ENCODE results near the gene THNSL1.
A peak's percentile ranks its signal among the peaks of the same experiment; 100 is the strongest.
"Not testable (repeated sequence)": the region's sequence is repeated elsewhere in the genome, so short reads cannot be mapped to it uniquely, and the experiment has no call there.

THNSL1 gene

DNA sequence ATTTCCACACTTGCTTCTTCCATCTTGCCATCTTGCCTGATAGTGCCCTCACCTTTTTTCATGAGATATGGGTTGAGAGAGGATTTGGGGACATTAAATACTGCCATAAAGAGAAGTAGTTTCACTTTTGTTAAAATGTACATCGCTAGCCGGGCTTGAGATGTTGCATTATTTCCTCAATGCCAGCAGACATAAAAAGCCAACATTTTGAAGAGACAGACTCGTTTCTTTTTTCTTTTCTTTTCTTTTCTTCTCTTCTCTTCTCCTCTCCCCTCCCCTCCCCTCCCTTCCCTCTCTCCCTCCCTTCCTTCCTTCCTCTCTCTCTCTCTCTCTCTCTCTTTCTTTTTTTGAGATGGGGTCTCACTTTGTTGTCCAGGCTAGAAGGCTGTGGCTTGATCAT, 18.4 kb upstream of the THNSL1 start:
- DNase-seq: no peak

DNA sequence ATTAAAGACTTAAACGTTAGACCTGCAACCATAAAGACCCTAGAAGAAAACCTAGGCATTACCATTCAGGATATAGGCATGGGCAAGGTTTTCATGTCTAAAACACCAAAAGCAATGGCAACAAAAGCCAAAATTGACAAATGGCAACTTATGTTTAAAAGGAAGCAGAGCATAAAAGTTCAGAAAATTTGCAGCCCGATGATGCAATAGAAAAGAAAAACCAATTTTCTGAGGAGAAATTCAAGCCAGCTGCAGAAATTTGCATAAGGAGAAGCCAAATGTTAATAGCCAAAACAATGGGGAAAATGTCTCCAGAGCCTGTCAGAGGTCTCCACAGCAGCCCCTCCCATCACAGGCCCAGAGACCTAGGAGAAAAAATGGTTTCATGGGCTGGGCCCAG, 4.8 kb upstream of the THNSL1 start:
- not testable (repeated sequence) for DNase-seq

DNA sequence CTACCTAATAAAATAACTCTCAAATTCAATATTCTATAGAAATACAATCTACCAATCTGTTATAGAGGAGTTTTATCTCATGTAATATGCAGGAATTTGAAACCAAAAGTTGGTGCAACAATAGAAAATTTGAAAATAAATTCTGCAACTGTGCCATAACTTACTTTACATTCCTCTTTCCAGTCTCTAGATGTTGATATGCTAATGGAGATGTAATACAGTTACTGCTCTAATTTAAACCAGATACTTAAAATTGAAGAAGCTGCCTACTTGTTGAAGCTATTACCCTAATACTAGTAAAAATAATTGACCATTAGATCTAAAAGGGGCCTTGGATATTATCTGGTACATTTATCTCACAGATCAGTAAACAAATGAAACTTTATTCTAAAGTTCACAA, 1.8 kb upstream of the THNSL1 start:
- no peak for DNase-seq

DNA sequence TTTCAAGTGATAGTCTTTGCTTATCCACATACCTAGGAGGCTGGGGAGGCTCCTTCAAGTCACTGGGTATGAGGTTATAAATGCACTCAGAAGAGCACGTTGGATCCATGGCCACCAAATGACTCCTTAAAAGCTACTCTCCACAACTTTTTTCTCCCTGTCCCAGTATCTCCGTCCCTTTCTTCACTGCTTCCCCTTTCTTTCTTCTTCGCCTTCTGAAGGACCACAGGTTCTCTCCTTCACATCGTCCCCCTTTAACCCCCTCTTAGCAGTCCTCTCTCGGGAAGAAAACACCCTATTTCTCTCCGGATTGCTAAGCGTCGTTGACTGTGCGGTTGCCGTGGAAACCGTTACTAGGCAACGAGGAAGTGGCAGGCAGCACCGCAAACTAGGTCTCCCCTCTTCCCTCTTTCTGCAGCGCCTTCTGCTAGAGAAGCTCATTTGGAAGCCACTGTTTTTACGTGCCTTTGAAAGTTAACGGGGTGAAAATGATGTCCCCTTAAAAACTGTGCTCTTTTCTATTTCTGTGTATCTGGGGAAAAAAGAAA, 510 bp upstream of the THNSL1 start, which contains the start of gene ENKUR:
ENKUR (minus strand) TSS at position 331 of the 548 bp plus-strand sequence; CDS start at position 109, 222 bp downstream.
- peak; percentile 91 for DNase-seq

DNA sequence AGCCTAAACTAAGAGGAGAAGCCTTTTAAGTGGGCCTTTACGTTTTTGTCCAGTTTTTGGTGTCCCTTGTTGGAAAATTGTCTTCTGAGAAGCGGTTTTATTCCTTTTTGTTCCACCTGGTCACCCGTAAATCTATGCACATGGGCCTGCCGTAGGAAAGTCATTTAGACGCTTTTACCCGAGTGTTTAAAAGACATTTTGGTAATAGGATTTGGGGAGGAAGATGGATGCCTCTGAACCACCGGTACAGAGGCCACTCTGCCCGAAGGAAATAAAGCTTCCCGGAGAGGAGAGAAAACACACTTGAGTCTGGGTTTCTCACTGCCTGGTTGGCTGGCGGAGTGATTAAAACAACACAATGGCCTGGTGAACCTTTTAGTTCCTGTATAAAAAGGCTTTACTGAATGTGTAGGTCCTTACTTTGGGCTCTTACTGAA, 760 bp downstream of the THNSL1 start:
- no peak for DNase-seq

DNA sequence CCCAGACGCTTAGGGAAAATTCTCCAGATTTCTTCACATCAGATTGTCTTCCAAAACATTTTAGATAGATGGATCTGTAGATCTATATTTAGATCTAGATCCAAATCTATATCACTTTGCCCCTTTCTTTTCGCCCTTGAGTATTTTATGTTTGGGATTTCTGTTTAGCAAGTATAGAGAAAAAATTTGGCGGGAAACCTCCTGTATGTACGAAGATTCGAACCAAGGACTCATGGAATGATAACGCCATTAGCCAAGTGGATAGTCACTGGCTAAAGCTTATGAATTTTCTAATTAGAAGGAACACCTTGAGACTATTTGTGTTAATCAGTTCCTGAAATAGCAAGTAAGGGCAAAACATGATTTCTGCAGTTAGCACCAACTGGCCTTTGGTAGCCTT, 1.2 kb downstream of the THNSL1 start:
- no peak for DNase-seq

DNA sequence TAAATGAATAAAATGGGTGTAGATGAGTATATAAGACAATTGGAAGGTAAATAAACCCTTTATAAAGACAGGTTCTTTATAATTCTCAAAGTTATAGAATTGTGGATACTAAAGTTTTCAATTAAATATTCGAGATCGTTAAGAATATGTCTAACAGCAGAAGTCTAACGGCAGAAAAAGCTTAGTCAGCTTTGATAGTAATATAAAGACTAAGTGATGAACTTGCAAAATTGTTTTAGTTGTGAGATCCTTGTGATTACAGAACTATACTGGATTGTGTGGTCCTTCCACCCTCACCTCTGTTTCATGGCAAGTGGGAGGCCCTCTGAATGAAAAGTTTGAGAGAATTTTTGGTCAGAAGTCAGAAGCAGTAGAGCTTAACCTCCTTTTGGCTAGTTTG, 2.3 kb downstream of the THNSL1 start:
- DNase-seq: no peak

DNA sequence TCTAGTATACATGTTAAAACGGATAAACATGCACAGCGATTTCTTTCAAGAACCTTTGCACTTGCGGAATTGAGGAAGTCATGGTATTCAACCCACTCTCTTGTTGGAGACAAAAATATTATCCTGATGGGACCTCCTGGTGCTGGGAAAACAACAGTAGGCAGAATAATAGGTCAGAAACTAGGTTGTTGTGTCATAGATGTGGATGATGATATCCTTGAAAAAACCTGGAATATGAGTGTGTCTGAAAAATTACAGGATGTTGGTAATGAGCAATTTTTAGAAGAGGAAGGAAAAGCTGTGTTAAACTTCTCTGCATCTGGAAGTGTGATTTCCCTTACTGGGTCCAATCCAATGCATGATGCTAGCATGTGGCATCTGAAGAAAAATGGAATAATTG, 6.9 kb downstream of the THNSL1 start:
- DNase-seq: no peak

DNA sequence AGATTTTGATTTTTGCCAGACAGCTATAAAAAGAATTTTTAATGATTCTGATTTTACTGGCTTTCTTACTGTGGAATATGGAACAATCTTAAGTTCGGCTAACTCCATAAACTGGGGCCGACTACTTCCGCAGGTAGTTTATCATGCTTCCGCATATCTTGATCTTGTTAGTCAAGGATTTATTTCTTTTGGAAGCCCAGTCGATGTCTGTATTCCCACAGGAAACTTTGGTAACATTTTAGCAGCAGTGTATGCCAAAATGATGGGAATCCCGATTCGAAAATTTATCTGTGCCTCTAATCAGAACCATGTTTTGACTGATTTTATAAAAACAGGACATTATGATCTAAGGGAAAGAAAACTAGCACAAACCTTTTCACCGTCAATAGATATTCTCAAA, 8.1 kb downstream of the THNSL1 start:
- no peak for DNase-seq

DNA sequence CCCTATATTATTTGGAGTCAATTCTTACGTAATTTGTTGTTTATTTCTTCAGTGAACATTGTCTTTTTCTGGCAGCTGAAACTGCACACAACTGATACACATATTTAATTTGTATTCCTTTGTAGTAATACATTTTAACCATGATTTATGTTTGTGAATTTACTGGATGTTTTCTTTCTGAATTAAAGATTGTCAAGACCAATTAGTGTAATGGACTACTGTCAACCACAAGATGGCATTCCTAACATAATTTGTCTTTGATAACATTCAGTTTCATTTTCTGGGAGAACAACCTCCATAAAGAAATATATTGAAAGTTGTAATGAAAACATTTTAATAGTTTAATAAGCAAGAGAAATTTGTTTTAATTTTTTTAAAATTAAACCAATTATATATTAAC, 10.1 kb downstream of the THNSL1 start:
- DNase-seq: no peak

DNA sequence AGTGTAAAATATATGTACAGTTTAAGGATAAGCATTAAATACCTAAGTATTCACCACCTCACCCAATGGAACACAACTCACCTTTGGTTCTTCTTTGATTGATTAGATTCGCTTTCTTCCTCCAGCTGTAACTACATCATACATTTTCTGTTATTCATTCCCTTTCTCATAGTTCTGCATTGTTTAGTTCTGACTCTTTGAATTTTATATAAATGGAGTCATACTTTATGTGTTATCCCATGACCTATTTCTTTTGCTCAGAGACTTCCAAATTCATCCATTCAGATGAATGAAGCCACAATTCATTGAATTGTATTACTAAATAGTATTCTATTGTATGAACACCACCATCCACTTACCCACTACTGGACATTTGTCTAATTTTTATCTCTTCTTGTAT, 12.3 kb downstream of the THNSL1 start:
- no peak for DNase-seq

DNA sequence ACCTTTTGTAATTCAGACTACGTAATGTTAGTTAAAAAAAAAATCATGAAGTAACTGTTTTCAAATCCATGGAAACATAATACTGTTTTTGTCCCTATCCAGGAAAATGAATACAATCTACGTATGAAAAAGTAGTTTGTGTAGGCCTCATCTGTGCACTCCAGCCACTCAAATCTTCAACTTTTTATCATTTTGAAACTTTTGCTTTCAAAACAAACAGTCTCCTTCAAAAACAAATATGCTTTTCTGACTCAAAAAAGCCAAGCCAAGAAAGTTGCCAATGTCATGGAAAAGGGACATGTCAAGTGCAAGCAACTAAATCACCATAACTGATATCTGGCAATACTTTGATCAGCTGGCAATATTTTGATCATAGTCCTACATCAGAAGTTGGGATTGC, 13.1 kb downstream of the THNSL1 start:
- no peak for DNase-seq

DNA sequence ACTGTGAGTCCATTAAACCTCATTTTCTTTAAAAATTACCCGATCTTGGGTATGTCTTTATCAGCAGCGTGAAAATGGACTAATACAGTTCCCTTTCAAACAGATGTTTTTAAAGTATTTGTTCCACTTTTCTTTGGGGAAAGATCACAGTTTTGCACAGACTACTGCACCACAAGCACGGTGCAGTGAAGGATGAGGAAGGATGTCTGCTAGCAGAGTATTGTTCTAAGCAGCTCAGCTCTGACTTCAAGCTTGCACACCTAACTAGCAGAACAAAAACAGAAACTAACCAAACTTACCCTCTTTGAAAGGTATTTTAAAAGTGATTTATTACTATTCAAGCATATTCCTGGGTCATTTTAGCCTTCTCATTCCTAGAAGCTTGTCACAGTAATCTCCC, 20.0 kb downstream of the THNSL1 start:
- no peak for DNase-seq

DNA sequence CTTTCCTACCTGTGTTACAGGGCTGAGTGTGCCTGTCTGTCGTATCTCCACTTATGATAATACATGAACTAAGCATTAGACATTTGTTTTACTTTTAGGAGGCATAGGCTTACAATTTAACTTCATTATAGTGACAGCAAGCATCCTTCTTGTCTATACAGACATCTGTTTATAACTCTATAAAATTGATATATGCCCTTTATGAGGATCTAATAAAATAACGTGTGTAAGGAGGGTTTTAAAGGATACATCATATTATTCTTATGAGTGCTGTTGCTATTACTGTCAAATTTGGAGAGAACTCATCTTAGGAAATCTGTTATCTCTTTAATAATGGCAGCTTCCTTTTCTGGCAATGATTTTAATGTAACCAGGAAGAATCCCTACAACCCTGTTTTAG, 21.9 kb downstream of the THNSL1 start:
- DNase-seq: no peak

DNA sequence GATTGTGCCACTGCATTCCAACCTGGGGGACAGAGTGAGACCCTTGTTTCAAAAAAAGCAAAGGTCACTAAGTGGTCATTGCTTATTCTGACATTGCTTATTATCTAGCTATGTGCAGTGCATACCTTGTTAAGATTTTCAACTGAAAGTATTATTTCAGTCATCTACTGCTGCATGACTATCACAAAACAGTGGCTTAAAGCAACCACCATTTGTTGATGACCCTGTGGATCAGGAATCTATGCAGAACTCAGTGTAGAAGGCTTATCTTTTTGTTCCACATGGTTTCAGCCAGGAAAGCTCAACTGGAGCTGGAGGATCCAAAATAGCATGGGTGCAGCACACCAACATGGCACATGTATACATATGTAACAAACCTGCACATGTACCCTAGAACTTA, 23.1 kb downstream of the THNSL1 start:
- no peak for DNase-seq

DNA sequence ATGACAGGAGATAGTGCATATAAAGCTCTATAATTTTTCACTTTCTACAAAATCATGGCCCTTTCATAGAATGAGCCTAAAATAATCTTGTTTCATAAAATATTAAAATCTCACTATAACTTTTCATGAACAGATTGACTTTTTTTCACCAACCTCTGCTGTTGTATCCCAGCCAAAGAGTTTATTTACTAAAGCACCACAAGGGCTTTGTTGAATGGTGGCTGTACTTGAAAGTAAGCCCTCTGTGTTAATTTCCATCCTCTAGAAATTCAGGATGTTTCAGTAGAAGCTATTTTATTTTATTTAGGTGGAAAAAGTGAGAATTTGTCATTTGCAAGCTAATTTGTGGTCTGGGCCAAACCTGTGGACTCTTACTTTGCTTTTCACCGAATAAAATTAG, 30.2 kb downstream of the THNSL1 start:
- DNase-seq: no peak

DNA sequence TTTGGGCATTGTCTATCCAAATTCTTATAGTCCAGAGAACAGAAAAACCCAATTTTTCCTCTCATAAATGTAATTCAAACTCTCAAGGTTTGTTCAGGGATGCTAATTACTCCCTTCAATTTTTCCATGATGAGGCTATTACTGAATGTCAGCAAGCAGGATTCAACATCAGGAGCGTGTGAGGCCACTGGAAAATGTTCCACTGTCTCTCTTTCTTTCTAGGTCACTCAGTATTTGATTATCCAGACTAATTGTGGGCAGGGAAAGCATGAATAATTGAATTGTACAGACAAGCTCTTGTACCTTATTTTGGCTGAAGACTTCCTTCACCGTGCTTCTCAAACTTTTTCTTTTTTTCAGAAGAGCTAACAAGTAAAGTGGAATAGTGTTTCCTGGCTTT, 30.7 kb downstream of the THNSL1 start:
- no peak for DNase-seq

DNA sequence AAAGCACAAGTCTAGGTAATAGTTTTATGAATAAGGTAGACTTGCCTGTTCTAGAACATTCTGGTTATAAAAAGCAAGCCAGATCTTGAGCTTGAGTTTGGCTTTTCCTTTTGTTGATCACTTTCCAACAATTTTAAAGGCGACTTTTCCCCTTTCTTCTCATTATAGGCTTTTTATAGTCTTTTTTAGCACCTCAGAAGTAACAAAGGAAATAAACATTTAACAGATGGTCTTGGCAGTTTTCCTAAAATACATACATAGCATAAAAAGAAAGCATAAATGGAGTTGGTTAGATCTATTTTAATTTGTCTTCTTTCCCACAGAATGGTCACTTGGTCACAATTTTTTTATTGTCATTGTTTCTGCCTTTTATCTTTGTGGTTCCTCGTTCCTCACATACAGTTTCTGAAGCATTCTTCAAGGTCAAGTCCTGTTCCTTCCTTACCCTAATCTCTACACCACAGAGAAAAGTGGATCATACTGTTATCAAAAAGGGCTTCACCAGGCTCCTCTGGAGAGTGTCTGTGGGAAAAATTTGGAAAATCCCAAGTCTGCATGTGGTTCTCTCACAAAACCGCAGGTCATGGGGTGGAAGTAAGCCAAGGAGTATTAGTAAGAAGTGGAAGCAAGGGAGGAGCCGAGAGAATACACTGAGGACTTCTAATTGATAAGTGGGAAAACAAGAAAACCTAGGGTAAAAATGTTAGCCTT, 31.3 kb downstream of the THNSL1 start:
- no peak for DNase-seq

DNA sequence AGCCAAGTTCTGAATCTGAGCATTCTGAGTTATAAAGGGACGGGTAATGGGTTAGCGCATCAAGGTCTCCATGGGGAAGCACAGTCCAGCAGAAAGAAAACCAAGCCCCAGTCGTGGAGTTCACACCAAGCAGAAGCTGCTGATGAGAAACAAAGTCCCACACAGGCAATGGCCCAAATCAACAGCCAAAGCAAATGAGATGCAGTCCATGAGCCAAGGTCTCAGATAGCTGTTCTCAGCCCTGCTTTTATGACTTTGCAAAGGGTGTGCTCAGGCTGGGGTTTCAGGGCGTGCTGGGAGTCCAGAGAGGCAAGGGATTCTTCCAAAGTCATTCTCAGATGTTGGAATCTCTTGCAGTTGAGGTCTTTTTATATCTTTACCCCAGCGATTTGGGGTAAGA, 32.0 kb downstream of the THNSL1 start:
- DNase-seq: no peak

DNA sequence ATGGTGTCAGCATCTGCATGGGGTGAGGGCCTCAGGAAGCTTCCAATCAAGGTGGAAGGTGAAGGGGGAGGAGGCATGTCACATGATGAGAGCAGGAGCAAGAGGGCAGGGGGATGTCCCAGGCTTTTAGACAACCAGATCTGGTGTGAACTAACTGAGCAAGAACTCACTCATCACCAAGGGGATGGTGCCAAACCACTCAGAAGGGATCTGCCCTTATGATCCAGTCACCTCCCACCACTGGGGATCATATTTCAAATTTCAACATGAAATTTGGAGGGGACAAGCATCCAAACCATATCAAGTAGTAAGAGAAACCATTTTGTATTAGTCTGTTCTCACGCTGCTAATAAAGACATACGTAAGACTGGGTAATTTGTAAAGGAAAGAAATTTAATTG, 33.6 kb downstream of the THNSL1 start:
- DNase-seq: no peak

DNA sequence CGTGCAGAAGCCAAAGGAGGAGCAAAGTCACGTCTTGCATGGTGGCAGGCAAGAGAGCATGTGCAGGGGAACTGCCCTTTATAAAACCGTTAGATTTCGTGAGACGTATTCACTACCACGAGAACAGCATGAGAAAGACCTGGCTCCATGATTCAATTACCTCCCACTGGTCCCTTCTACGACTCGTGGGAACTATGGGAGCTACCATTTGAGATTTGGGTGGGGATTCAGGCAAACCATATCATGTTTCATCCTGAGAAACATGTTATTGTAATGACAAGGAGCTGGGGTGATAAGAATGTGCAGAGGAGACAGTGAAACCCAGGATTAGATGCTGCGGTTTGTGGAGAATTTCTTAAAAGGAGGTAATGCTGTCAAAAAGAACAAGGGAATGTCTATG, 34.0 kb downstream of the THNSL1 start:
- no peak for DNase-seq

DNA sequence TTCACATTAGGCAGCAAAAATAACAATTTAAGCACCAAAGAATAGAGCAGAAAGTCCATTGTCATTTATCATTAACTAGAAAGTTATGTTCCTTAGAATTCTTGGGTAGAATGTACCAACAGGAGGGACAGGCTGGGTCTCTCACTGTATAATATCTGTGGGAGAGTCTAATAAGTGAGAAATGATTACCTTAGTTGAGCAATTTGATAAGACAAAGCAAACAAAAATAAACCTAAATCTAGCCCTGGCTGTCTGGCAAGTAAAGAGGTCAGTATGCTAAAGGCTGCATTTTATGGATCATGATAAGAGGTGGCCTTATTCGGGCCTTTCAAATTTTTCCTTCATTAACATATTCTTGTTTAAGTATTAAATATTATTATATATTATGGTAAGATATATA, 35.6 kb downstream of the THNSL1 start:
- no peak for DNase-seq

DNA sequence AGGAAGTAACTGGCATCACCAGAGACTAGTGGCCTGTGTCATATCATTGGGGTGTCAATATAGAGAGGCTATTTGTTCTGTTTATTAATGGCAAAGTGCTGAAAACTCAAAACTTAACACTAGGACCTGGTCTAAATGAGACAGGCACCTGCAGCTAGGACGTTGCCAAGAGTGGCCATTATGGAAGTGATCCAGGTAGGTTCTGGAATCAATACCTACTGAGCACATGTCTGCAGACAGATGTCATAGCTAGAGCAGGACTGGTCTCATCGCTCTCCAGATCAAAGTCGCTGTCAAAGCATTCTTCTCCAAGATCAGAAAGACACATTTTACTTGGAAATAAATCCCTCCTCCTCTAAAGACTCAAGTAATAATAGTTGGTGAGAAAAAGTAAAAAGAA, 40.3 kb downstream of the THNSL1 start:
- no peak for DNase-seq

DNA sequence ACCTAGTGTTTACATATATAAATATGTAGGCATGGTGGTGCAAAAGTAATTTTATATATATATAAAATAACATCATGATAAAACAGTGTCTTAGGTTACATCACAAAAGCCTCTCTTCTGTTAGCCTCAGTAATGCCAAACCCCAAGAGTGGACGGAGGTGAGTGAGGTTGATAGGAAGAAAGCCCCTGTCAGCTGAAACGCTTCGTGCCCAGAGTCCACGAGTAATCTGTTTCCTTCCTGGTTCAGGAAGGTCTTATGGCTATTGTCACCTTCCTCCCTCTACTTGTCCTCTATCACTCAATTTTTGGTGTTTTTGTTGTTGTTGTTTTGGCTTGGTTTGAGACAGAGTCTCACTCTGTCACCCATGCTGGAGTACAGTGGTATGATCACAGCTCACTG, 41.5 kb downstream of the THNSL1 start:
- DNase-seq: no peak

DNA sequence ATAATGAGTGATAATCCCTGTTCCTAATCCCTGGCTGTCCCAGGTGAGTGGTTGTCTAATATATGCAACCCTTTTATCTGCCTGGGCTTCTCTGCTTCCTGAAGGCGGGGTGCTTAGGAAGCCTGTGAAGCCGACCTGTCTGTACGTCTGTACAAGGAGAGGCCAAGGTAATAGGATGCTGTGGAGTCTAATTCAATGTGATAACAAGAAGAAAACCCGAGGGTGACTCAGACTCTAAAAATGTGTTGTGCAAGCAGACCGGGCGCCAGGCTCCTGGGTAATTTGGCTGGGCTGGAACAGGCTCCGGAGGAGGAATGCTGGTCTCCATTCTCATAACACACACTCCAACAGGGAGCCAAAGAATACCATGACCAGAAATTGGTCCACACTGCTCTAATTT, 43.6 kb downstream of the THNSL1 start:
- DNase-seq: no peak

Data from right hindlimb (tissue), 1 donor.